Endodermal cell (in vitro differentiated cells): ENCODE measurements around the gene VPS37C. TPM values are rescaled to one million over a fixed set of nuclear protein-coding genes. Genes with fewer than 3 reads are reported as not detected.

Source experiments
- DNase-seq: peaks from one replicate; pipeline ENCODE4 v3.0.0-alpha.2; 2017
- H3K27ac ChIP-seq: 2 replicates; pipeline ENCODE4 v1.5.1; 2013; ENCODE audit warnings: mild to moderate bottlenecking, low read depth, low read length, moderate library complexity
- H3K27me3 ChIP-seq: 2 replicates; pipeline ENCODE4 v1.6.1; 2013; ENCODE audit warnings: mild to moderate bottlenecking, low read length, moderate library complexity; ENCODE audit not compliant: insufficient read depth, control insufficient read depth, poor library complexity, severe bottlenecking
- H3K36me3 ChIP-seq: 2 replicates; pipeline ENCODE4 v1.7.0; 2013; ENCODE audit warnings: mild to moderate bottlenecking, low read length, moderate library complexity; ENCODE audit not compliant: control insufficient read depth, insufficient read depth
- H3K4me1 ChIP-seq: one replicate; pipeline ENCODE4 v1.7.0; 2013; ENCODE audit warnings: low read length; ENCODE audit not compliant: control insufficient read depth, insufficient read depth
- H3K4me3 ChIP-seq: 2 replicates; pipeline ENCODE4 v1.5.1; 2013; ENCODE audit warnings: mild to moderate bottlenecking, low read length, moderate library complexity
- H3K9ac ChIP-seq: 2 replicates; pipeline ENCODE4 v1.6.1; 2013; ENCODE audit warnings: mild to moderate bottlenecking, low read length, moderate library complexity; ENCODE audit not compliant: poor library complexity, severe bottlenecking; ENCODE audit errors: extremely low read depth
- H3K9me3 ChIP-seq: 2 replicates; pipeline ENCODE4 v1.6.1; 2013; ENCODE audit warnings: mild to moderate bottlenecking, low read length, moderate library complexity; ENCODE audit not compliant: control insufficient read depth
- H3K27ac Mint-ChIP-seq: 2 replicates; pipeline ENCODE4 v1.8.0; 2020; ENCODE audit warnings: mixed read lengths
- H3K27me3 Mint-ChIP-seq: 2 replicates; pipeline ENCODE4 v1.8.0; 2021; ENCODE audit warnings: mild to moderate bottlenecking, mixed read lengths; ENCODE audit not compliant: insufficient read depth
- H3K36me3 Mint-ChIP-seq: 2 replicates; pipeline ENCODE4 v1.8.0; 2020; ENCODE audit warnings: low read depth, mixed read lengths
- H3K4me1 Mint-ChIP-seq: 2 replicates; pipeline ENCODE4 v1.8.0; 2020; ENCODE audit warnings: mixed read lengths
- H3K4me3 Mint-ChIP-seq: 2 replicates; pipeline ENCODE4 v1.8.0; 2020; ENCODE audit warnings: mild to moderate bottlenecking, moderate library complexity, mixed read lengths
- H3K9me3 Mint-ChIP-seq: 2 replicates; pipeline ENCODE4 v1.8.0; 2020; ENCODE audit warnings: mild to moderate bottlenecking, mixed read lengths
- WGBS, 2 experiments: methylation state at CpG; one replicate each; pipeline versions ENCODE4 v1.1.5 to v1.1.7; 2013; ENCODE audit warnings: missing lambda C conversion rate in 2 of 2, mixed read lengths in 1 of 2; ENCODE audit not compliant: insufficient coverage in 1 of 2, insufficient read length in 1 of 2; 5-methylcytosine and 5-hydroxymethylcytosine counted together
- total RNA-seq, 2 donors: library from RNA; stranded (reverse); fragmentation: NEBNext Ultra II Directional in 1 of 2; extraction: Animal tissue kit (Norgen Biotek cat#: 25700) in 1 of 2; gene quantifications; 2 replicates in 1 of 2; 3 replicates in 1 of 2; pipeline ENCODE4 v1.2.1, GENCODE V29; 2021
- TF ChIP-seq, protein P1 (sequence below): fragments of 200-600 bp; sonication (generic); conservative IDR thresholded peaks from 2 replicates; pipeline ENCODE4 v1.5.0; 2021; ENCODE audit warnings: antibody characterized with exemption, mild to moderate bottlenecking

Gene VPS37C
- total RNA-seq, 2 donors from 2014 or later = 23.9 to 26.7 TPM

DNA sequence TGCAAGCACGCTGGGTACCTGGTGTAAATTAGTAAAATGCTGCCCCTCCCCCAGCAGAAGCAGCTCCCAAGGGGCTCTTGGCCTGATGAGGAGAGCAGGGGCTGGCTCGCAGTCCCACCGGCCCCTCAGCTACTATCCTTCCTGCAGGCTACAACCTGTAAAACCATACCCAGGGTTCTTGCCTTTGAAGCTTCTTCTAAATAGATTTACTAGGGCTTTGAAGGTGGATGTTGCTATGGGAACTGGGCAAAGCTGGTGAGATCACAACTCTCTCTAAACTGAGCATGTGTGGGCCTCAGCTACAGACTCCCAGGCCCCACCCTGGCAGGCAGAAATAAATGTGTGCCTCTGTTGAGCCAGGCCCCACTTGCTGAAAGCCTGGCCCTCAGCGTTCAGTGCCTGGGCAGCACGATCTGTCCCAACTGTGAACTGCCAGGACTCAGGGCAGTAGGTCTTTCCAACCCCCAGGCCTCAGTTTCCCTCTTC lies 40.5 kb downstream of the VPS37C start:
- Histone ChIP-seq H3K36me3 (no peaks in the 10 kb centered on the region), H3K27me3 (no peaks in the 10 kb centered on the region), H3K27ac (no peak overlapping the region), H3K4me3 (no peak overlapping the region), H3K9me3 (no peaks in the 10 kb centered on the region), H3K4me1 (no peaks in the 10 kb centered on the region), H3K9ac (no peak overlapping the region)
- Mint-ChIP-seq H3K4me1 (peaks cover 16% of the 10 kb centered on the region), H3K27ac (no peak overlapping the region), H3K36me3 (no peaks in the 10 kb centered on the region), H3K9me3 (no peaks in the 10 kb centered on the region), H3K4me3 (no peak overlapping the region), H3K27me3 (peaks cover 5% of the 10 kb centered on the region)
- no peak for DNase-seq
- 84 to 93% methylated on average over 4 to 5 of the region's 5 CpGs for WGBS, 2 experiments
- TF ChIP-seq, protein P1, sequence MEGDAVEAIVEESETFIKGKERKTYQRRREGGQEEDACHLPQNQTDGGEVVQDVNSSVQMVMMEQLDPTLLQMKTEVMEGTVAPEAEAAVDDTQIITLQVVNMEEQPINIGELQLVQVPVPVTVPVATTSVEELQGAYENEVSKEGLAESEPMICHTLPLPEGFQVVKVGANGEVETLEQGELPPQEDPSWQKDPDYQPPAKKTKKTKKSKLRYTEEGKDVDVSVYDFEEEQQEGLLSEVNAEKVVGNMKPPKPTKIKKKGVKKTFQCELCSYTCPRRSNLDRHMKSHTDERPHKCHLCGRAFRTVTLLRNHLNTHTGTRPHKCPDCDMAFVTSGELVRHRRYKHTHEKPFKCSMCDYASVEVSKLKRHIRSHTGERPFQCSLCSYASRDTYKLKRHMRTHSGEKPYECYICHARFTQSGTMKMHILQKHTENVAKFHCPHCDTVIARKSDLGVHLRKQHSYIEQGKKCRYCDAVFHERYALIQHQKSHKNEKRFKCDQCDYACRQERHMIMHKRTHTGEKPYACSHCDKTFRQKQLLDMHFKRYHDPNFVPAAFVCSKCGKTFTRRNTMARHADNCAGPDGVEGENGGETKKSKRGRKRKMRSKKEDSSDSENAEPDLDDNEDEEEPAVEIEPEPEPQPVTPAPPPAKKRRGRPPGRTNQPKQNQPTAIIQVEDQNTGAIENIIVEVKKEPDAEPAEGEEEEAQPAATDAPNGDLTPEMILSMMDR = no peak

DNA sequence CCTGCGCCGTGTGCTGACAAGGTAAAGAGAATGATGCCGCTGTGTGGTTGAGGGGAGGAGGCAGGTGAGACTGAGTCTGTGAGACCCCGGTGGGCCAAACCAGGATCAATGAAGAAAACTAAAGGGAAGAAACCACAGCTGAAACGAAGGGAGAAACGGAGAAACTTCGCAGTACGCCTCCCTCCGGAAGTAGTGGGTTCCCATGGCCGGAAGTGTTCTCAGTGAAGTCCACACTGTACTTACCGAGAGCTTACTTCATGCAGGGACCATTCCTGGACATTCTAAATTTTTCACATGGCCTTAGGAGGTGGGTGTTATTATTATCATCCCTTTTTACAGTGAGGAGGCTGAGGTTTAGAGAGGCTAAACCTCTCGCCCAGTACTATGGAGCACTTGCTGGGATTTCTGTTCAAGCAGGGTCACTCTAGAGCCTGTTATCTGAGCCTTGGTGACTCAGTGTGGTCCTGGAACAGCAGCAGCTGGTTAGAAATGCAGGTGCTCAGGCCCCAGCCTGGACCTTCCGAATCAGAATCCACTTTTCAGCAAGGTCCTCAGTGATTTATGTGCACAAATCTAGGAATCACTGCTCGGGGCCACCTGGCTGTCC lies 41.0 kb downstream of the VPS37C start:
- no peaks in the 10 kb centered on the region for H3K9me3 Mint-ChIP-seq
- TF ChIP-seq, protein P1 = no peak
- Histone ChIP-seq H3K27ac (no peak overlapping the region), H3K9me3 (no peaks in the 10 kb centered on the region), H3K9ac (no peak overlapping the region), H3K27me3 (no peaks in the 10 kb centered on the region), H3K36me3 (no peaks in the 10 kb centered on the region), H3K4me1 (no peaks in the 10 kb centered on the region), H3K4me3 (no peak overlapping the region)
- no peak overlapping the region for H3K27ac Mint-ChIP-seq
- WGBS, 2 experiments = 94 to 95% methylated on average over 13 to 14 of the region's 14 CpGs
- H3K27me3 Mint-ChIP-seq = peaks cover 5% of the 10 kb centered on the region
- H3K4me3 Mint-ChIP-seq = no peak overlapping the region
- no peak for DNase-seq
- peaks cover 16% of the 10 kb centered on the region for H3K4me1 Mint-ChIP-seq
- no peaks in the 10 kb centered on the region for H3K36me3 Mint-ChIP-seq

DNA sequence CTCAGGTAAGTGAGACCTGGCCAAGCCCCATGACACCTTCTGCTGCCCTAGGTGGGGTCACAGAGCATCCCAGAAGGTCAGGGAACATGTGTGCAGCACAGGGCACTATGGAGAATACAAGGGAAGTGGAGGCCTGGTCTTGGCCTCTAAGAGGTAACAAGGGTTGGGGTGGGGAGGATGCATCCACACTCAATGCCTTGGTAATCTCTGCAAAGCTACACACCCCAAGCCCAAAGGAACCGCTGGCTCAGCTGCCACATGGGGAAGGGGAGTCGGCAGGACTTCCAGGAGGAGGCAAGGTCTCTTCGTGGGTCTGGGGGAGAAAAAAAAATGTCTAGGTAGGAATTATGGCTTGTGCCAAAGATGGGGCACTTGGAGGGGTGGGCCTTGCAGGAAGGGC lies 41.7 kb downstream of the VPS37C start:
- no peak overlapping the region for H3K27ac ChIP-seq
- TF ChIP-seq, protein P1 = no peak
- WGBS, 2 experiments = 85 to 91% methylated on average over 3 of the region's 3 CpGs
- Mint-ChIP-seq H3K36me3 (no peaks in the 10 kb centered on the region), H3K4me1 (peaks cover 16% of the 10 kb centered on the region), H3K27me3 (peaks cover 5% of the 10 kb centered on the region), H3K9me3 (no peaks in the 10 kb centered on the region), H3K4me3 (no peak overlapping the region), H3K27ac (no peak overlapping the region)
- no peak overlapping the region for H3K4me3 ChIP-seq
- H3K4me1 ChIP-seq = no peaks in the 10 kb centered on the region
- no peaks in the 10 kb centered on the region for H3K27me3 ChIP-seq
- no peak overlapping the region for H3K9ac ChIP-seq
- DNase-seq = no peak
- no peaks in the 10 kb centered on the region for H3K9me3 ChIP-seq
- H3K36me3 ChIP-seq = no peaks in the 10 kb centered on the region
